Activated T-helper 1 cell treated with anti-CD3 and anti-CD28 coated beads, Interleukin-2, amount 50 U/mL, for 16 hours (primary cell): ENCODE measurements around the gene NPAS3.

Experiments
- DNase-seq, 2 donors: peaks; one replicate each; pipeline ENCODE4 v3.0.0-alpha.2; 2020; ENCODE audit warnings: low read depth in 1 of 2, low spot score in 1 of 2

NPAS3 gene

DNA sequence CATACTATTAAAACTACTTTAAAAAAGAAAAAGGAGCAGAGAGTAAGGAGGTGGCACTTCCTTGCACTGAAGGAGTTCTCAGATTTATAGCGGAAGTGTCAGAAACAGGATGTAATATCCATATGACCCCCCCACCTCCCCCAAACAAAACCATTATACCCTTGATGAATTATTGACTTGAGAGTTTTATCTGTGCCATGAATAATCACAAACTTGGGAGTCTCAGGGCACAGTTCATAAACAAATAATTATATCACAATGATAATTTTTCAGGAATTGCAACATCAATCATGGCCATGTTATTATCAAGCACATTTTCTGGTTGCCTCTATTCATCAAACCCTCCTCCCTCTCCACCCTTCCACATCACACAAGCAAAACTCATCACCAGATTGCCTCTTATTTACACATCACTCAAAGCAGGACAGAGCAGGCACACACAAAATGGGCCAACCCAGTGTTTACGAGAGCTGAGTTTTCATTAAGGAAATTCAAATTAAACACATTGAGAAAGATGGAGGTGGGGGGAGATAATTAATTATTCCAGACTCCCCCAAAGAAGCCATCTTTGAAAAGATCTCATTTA is 870.8 kb downstream of the NPAS3 start:
- no peak for DNase-seq

- no peak for DNase-seq
These were observed 871.6 kb downstream of the NPAS3 start for GRCh38 chr14:33810308-33810707.

GRCh38 chr14:33811721-33812120 is 873.0 kb downstream of the NPAS3 start:
- DNase-seq = no peak

DNA sequence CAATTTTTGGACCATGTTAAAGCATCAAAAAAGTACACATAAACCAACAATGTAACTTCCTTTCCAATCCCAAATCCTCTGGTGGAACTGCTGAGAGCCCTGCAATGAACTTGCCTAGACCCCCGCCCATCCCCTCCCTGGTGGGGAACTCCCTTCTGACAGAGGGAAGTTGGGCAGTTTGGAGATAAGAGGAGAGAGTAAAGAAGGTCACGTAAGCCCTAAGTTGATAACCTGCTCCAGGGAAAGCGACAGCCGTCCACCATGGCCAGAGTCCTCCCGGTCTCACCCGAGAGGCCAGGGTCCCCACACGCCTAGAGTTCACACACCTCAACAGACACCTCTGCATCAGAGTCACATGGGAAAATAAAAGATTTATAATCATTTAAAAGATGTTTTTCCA is 873.5 kb downstream of the NPAS3 start:
- no peak for DNase-seq

DNA sequence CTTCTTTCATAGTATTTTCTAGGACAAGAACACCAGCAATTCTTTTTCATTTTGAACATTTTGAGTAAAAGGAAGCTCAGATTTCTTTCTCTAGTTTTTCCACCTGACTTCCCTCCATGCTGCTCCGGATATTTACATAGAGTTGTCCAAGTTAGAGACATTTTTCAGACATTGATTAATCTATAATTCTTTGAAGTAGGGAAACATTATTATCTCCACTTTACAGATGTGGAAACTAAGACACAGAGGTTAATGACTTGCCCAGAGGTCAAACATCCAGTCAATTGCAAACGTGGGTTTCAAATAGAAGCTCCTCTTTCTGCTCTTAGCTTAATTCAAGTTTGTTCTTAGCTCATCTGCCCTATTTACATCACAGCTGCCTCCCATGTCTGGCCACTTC is 873.9 kb downstream of the NPAS3 start:
- no peak for DNase-seq

DNA sequence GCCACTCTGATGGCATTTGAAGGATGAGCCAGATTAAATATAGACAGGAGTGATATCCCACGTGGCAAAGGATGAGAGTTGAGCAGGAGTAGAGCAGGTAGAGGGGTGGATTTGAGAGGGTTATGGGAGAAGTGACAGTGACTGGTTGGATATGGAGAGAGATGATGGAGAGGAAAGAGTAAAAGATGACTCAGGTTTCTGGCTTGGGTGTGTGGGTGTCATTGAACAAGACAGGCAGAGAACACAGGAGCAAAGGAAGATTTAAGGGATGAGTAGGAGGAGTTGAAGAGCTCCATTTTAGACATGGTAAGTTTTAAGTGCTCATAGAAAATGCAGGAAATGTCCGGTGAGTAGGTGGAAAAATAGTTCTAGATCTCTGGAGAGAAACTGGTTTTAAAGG is 875.3 kb downstream of the NPAS3 start:
- DNase-seq = no peak

GRCh38 chr14:33833706-33834465 is 895.2 kb downstream of the NPAS3 start:
- no peak for DNase-seq

- no peak for DNase-seq
These were observed 896.0 kb downstream of the NPAS3 start for GRCh38 chr14:33834466-33835260.

DNA sequence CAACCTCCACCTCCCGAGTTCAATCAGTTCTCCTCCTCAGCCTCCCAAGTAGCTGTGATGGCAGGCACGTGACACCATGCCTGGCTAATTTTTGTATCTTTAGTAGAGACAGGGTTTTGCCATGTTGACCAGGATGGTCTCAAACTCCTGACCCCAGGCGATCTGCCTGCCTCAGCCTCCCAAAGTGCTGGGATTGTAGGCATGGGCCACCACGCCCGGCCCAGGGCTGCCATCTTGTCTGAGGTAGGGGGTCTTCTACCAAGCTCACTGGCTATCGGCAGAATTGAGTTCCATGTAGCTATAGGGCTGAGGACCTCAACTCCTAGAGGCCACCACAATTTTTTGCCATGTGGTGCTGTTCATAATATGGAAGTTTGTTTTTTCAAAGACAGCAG is 896.6 kb downstream of the NPAS3 start:
- no peak for DNase-seq

GRCh38 chr14:33835677-33836076 is 897.0 kb downstream of the NPAS3 start:
- no peak for DNase-seq

- no peak for DNase-seq
These were observed 897.7 kb downstream of the NPAS3 start for GRCh38 chr14:33836203-33836899.

GRCh38 chr14:33836900-33837577 is 898.4 kb downstream of the NPAS3 start:
- no peak for DNase-seq

GRCh38 chr14:33837943-33838683 is 899.4 kb downstream of the NPAS3 start:
- no peak for DNase-seq

GRCh38 chr14:33839193-33840076 is 900.8 kb downstream of the NPAS3 start:
- peak; percentile 8 to 18 for DNase-seq

DNA sequence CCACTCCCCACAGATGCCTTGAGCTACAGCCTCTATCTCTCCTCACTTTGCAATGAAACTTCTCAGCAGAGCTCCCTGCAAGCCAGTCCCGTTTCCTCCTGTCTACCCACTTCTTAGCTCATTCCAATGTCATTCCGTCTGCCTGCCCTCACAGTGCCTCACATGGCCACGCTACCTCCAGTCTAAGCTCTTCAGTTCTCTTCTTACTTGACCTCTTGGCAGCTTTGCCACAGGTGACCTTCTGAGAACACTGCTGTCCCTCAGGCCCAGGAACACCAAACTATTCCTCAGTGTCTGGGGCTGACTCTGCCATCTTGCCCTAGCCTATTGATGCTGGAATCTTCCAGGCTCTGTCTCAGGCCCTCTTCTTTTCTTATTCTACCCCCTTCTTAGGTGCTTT is 902.1 kb downstream of the NPAS3 start:
- DNase-seq = no peak

DNA sequence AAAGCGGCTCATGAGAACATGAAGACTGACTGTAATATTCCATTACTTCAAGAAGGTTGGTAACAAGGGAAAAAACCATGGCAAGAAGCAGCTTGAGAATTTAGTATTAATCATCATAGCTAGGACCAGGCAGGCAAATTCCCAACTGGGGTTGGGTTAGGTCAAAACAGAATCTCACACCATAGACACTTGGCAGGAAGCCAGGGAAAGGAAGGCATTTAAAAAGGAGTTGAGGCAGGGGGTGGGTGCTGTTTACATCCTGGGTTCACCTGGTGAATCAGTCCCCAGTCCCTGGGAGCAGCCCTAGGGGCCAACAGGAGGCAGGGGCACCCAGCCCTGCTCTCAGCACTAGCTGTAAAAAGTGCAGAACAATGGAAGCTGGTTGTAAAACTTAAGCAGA is 903.6 kb downstream of the NPAS3 start:
- no peak for DNase-seq

DNA sequence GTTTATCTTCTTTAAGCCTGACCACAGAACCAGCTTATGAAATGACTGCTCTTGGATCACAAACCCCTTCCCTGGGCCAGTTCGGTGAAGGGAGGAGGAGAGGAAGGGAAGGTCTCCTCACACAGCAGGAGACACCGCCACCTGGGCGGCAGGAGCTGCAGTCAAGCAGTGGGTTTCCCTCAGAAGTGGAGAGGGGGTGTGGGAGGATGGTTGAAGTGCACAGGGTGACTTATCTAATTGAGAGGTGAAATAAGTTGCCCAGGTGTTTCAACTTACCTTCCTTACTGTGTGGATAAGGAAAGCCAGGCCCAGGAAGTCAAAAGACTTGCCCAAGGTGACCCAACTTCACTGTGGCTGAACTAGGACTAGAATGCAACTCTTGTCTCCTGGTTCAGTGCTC is 905.4 kb downstream of the NPAS3 start:
- DNase-seq = no peak

- no peak for DNase-seq
These were observed 907.6 kb downstream of the NPAS3 start for GRCh38 chr14:33846100-33846824.

GRCh38 chr14:33847066-33847465 is 908.4 kb downstream of the NPAS3 start:
- DNase-seq = no peak
